ENCODE measurements around the gene LRBA.
A peak's percentile ranks its signal among the peaks of the same experiment; 100 is the strongest.

The LRBA gene

DNA sequence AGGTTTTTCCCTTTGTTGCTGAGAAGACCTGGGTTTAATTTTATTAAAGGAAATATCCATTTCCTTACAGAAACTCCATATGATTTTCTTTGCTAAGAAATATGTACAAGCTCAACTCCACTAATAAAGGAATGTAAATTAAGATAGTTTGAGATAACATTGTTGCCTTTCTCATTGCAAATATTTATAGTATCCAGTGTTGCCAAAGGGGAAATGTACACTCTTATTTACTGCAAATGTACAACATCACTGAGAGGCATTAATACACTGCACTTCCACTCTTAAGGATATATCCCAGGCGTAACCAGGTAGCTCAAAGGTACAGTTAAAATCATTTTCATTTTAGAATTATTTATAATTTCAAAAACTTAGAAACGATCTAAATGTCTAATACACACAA lies 7.5 kb upstream of the LRBA start:
- Histone ChIP-seq H3K9me3 (no peaks in the 10 kb centered on the region), H3K4me1 (no peaks in the 10 kb centered on the region), H3K27me3 (no peaks in the 10 kb centered on the region), H4K20me1 (no peaks in the 10 kb centered on the region), H3K9ac (no peak overlapping the region), H3K4me2 (no peak overlapping the region), H3K36me3 (no peaks in the 10 kb centered on the region), H3K27ac (no peak overlapping the region), H3K4me3 (no peak overlapping the region)
- TF ChIP-seq Cebpa-rat (IDR thresholded peaks at IDR 0.05): no peak

DNA sequence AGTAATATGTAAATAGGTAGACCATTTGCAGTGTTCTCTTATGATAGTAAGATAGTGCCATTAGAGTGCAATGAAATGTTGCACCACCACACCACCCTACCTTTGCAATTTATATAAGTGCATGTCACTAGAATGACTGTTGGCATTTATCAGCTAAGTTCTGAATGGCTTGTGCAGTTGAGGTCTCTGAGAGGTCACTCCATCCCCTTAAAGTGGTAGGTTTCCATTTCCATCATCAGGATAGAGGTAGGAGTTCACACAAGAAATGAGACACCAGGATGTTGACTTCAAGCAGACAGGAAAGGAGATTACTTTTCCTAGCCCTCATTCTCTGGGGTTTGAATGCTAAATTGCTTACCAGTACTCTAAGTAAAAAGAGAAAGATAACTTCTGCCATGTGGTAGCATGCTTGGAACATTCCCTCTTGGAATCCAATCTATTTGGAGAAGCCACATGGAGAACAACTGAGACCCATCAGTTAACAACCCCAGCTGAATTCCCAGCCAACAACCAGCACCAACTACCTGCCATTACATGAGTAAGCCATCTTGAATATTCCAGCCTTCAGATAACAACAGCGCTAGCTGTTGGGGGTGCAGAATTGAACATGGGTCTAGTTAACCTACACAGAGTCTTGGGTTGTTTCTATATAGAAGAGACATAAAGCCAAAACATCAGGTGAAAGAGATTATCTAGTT lies 6.7 kb upstream of the LRBA start:
- H3K9me3 ChIP-seq: no peaks in the 10 kb centered on the region
- H3K4me1 ChIP-seq: 0 out of 2 replicates have a peak, but pooled peaks cover under 1% of the 10 kb centered on the region
- no peak overlapping the region for H3K9ac ChIP-seq
- no peak overlapping the region for H3K27ac ChIP-seq
- no peaks in the 10 kb centered on the region for H4K20me1 ChIP-seq
- TF ChIP-seq Cebpa-rat (IDR thresholded peaks at IDR 0.05): no peak
- H3K36me3 ChIP-seq: no peaks in the 10 kb centered on the region
- H3K27me3 ChIP-seq: no peaks in the 10 kb centered on the region
- H3K4me2 ChIP-seq: no peak overlapping the region
- no peak overlapping the region for H3K4me3 ChIP-seq

DNA sequence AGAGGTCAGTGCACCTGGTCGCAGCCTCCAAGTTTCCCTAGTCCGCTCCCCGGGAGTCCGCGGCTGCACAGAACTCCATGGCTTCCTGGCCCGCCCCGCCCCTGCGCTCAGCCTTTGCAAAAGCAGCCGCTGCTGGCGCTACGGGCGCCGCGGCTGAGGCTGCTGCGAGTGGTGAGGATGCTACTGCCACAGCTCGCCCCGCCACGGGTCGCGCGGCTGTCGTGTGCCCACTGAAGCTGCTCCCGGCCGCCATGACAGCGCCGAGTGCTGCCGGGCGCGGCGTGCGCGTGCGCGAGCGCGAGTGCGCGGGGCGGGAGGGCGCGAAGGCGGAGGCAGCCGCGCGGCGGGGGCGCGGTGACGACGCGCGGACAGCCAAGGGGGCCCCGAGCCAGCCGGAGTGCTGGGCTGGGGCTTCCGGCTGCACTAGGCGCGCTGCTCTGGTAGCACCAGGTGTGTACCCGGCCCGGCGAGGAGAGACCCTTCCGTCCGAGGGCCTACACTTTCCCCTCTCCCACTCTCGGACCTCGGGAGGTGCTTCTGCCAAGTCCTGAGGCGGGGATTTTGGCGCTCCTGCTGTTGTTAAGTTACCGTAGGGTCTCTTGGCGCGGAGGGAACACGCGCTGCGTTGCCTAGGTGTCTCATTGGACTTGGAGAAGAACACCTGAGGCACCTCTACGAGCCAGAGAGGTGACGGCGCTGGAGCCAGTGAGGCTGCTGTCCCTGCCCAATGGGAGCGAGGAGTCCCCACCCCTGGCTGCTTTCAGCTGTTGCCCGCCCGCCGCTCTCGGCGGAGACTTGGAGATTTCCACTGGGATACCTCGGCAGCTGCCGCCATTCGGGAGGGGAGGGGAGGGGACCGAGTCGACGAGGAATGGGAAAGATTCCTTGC lies 619 bp upstream of the LRBA start:
- H3K4me1 ChIP-seq: peaks cover 35% of the 10 kb centered on the region
- H3K4me3 ChIP-seq: peak overlapping the region; percentile 92
- H3K36me3 ChIP-seq: no peaks in the 10 kb centered on the region
- H3K9me3 ChIP-seq: no peaks in the 10 kb centered on the region
- peak overlapping the region; percentile 92 for H3K4me2 ChIP-seq
- H3K27ac ChIP-seq: peak overlapping the region; percentile 88
- no peaks in the 10 kb centered on the region for H3K27me3 ChIP-seq
- TF ChIP-seq Cebpa-rat (IDR thresholded peaks at IDR 0.05): no peak
- H4K20me1 ChIP-seq: peaks cover 19% of the 10 kb centered on the region; the same call in 1 of the 2 replicates
- peak overlapping the region; percentile 87 for H3K9ac ChIP-seq

DNA sequence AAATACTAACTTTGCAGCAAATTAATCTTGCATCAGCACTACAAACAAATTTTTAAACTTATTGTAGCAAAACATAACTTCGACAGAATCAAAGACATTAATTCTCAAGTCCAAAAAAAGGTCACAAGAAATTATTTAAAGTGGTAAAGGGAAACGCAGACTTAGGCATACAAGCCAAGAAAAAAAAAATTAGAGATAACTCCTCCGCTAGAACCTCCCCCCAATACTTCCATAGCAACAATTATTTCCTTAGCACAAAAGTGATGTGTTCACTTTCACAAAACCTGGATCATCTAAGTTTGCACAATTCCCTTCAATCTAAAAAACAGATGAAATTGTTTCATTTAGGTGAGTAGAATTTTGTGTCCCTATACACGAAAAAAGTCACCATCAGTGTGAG lies 1.1 kb downstream of the LRBA start:
- Histone ChIP-seq H3K4me1 (peaks cover 35% of the 10 kb centered on the region), H3K27ac (no peak overlapping the region), H3K4me2 (peak overlapping the region; percentile 92), H3K36me3 (peaks cover 13% of the 10 kb centered on the region; the same call in 1 of the 2 replicates), H3K4me3 (peak overlapping the region; percentile 92), H3K27me3 (no peaks in the 10 kb centered on the region), H3K9ac (peak overlapping the region; percentile 87; the same call in 1 of the 2 replicates), H4K20me1 (peaks cover 19% of the 10 kb centered on the region; the same call in 1 of the 2 replicates), H3K9me3 (peaks cover 7% of the 10 kb centered on the region)
- TF ChIP-seq Cebpa-rat (IDR thresholded peaks at IDR 0.05): no peak

DNA sequence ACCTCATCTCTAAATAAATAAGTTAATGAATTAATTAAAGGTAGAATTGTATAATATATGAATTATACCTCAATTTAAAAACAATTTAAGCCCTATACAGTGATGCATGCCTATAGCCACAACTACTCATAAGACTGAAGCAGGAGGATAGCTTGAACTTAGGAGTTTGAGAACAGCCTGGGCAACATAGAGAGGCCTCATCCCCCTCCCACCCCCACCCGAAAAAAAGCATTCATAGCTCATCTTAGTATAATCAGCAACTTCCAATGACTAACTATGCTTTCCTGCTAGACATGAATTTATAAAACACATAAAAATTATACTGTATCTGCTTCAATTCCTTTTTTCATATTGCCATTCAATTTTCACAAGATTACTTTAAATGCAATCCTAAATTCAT lies 1.6 kb downstream of the LRBA start:
- H3K4me2 ChIP-seq: peak overlapping the region; percentile 92
- H3K4me1 ChIP-seq: peaks cover 35% of the 10 kb centered on the region
- TF ChIP-seq Cebpa-rat (IDR thresholded peaks at IDR 0.05): no peak
- peaks cover 13% of the 10 kb centered on the region; the same call in 1 of the 2 replicates for H3K36me3 ChIP-seq
- H3K9ac ChIP-seq: no peak overlapping the region
- no peak overlapping the region for H3K27ac ChIP-seq
- H3K9me3 ChIP-seq: peaks cover 7% of the 10 kb centered on the region
- H3K4me3 ChIP-seq: peak overlapping the region; percentile 92
- H4K20me1 ChIP-seq: peaks cover 19% of the 10 kb centered on the region; the same call in 1 of the 2 replicates
- no peaks in the 10 kb centered on the region for H3K27me3 ChIP-seq

DNA sequence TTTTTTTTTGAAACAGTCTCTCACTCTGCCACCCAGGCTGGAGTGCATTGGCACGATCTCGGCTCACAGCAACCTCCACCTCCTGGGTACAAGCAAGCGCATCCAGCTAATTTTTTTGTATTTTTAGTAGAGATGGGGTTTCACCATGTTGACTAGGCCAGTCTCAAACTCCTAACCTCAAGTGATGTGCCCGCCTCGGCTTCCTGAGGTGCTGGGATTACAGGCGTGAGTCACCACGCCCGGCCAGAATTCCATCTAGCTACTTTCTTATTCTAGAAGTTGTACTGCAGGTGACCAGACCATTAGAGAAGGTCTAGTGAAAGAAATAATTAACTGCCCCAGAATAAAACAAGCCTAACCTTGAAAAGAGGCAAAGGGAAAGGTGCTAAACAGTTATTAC lies 2.3 kb downstream of the LRBA start:
- no peak overlapping the region for H3K9ac ChIP-seq
- no peak overlapping the region for H3K27ac ChIP-seq
- peaks cover 19% of the 10 kb centered on the region; the same call in 1 of the 2 replicates for H4K20me1 ChIP-seq
- H3K27me3 ChIP-seq: no peaks in the 10 kb centered on the region
- peaks cover 35% of the 10 kb centered on the region for H3K4me1 ChIP-seq
- H3K36me3 ChIP-seq: peaks cover 13% of the 10 kb centered on the region; the same call in 1 of the 2 replicates
- H3K4me3 ChIP-seq: peak overlapping the region; percentile 92
- peaks cover 7% of the 10 kb centered on the region for H3K9me3 ChIP-seq
- TF ChIP-seq Cebpa-rat (IDR thresholded peaks at IDR 0.05): no peak
- H3K4me2 ChIP-seq: peak overlapping the region; percentile 92

DNA sequence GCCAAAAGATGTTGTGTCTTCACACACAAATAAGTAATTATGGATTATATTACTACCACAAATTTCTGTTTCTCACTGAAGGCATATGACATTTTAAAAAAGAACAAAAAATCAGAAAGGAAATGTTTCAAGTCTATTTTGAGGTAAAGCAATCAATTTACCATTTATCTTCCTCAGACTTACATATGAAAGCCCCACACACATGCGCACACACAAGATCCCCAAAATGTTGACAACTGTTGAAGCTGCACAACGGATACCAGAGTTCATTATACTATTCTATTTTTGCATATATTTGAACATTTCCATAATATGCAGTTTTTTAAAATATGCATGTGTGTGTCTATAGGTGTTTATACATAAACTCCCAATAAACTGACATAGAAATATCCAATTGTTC lies 2.7 kb downstream of the LRBA start:
- Histone ChIP-seq H4K20me1 (peaks cover 19% of the 10 kb centered on the region; the same call in 1 of the 2 replicates), H3K9me3 (peaks cover 7% of the 10 kb centered on the region), H3K27ac (no peak overlapping the region), H3K9ac (no peak overlapping the region), H3K36me3 (peaks cover 13% of the 10 kb centered on the region; the same call in 1 of the 2 replicates), H3K4me2 (peak overlapping the region; percentile 92), H3K4me3 (0 out of 2 replicates have a peak overlapping the region, but pooled peaks have one; percentile 92), H3K4me1 (peaks cover 35% of the 10 kb centered on the region), H3K27me3 (no peaks in the 10 kb centered on the region)
- no peak for TF ChIP-seq Cebpa-rat (IDR thresholded peaks at IDR 0.05)

DNA sequence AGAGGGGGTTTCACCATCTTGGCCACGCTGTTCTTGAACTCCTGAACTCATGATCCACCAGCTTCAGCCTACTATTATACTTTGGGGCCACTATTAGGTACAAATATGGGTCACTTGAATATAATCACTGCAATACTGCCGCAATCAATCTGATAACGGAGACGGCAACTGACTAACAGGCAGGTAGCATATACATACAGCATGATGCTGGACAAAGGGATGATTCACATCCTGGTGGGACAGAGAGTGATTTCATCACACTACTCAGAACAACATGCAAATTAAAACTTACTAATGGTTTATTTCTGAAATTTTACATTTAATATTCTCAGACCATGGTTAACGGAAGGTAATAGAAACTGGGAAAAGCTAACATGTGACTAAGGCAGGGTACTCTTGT lies 10.9 kb downstream of the LRBA start:
- H3K9ac ChIP-seq: no peak overlapping the region
- TF ChIP-seq Cebpa-rat (IDR thresholded peaks at IDR 0.05): no peak
- no peaks in the 10 kb centered on the region for H3K27me3 ChIP-seq
- H3K4me3 ChIP-seq: no peak overlapping the region
- H3K27ac ChIP-seq: no peak overlapping the region
- H4K20me1 ChIP-seq: 0 out of 2 replicates have a peak, but pooled peaks cover 7% of the 10 kb centered on the region
- no peak overlapping the region for H3K4me2 ChIP-seq
- H3K9me3 ChIP-seq: no peaks in the 10 kb centered on the region
- H3K36me3 ChIP-seq: peaks cover 34% of the 10 kb centered on the region
- peaks cover 5% of the 10 kb centered on the region for H3K4me1 ChIP-seq

DNA sequence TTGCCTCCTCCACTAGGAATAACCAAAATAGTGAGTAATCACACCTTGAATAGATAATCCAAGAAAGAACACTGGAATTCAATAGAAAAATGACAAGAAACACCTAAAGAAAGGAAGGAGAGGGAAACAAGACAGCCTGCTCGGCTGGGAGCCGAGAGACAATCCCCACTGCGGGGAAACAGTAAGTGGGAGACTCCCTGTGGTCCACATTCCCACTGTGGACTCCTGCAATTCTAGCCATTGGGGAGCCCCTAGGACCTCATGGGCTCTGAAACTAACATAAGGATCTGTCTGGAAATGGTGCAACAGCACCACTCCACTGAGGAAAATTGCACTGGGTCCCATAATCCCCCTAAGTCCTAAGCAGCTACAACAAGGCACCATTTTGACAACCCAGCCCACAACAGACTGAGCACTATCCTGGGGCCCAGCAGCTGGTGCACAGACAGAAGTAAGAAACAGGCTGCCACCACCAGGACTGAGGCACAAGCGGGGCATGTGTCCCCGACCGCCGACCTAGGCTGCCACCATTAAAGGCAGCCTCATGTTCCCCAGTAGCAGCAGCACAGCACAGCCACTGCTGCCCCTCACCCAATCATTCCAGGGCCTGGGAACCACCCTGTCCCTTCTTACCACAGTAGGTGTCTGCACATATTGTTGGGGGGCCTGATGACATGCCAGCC lies 14.2 kb downstream of the LRBA start:
- no peaks in the 10 kb centered on the region for H3K27me3 ChIP-seq
- peaks cover 32% of the 10 kb centered on the region for H3K36me3 ChIP-seq
- no peak overlapping the region for H3K27ac ChIP-seq
- H4K20me1 ChIP-seq: 0 out of 2 replicates have a peak, but pooled peaks cover 7% of the 10 kb centered on the region
- H3K4me1 ChIP-seq: peaks cover 9% of the 10 kb centered on the region
- no peak overlapping the region for H3K4me3 ChIP-seq
- H3K9me3 ChIP-seq: no peaks in the 10 kb centered on the region
- no peak overlapping the region for H3K9ac ChIP-seq
- H3K4me2 ChIP-seq: no peak overlapping the region
- no peak for TF ChIP-seq Cebpa-rat (IDR thresholded peaks at IDR 0.05)
